ENCODE data around the gene TMEM205. TPM values are rescaled to one million over a fixed set of nuclear protein-coding genes. Genes with fewer than 3 reads are reported as not detected.

The TMEM205 gene
- total and polyA plus RNA-seq, 10 of the 15 experiments (the other 5 are each of a cell fraction or from before 2014, with no cell fraction given) = 27.8 to 144 (median 88.3) TPM

- TF ChIP-seq NKRF (conservative IDR thresholded peaks at IDR 0.05) = no peak
- no peak for TF ChIP-seq STAT1 (conservative IDR thresholded peaks at IDR 0.05)
- TF ChIP-seq IKZF1 (conservative IDR thresholded peaks at IDR 0.05) = peak; percentile 66
Measured at GRCh38 chr19:11382898-11383705, 37.0 kb upstream of the TMEM205 start (continued).

GRCh38 chr19:11380653-11381537 is 34.8 kb upstream of the TMEM205 start:
- ChIA-PET CTCF (interaction anchor here (0.6 to 4.6 kb wide), 47 partner anchors 10 to 1410 kb away, joined by 3 to 76 read pairs (median 4); partner anchors contain the start of genes CCDC159, ELAVL3, ELOF1 and JUNB), SMC1A (ENCODE audit: uncharacterized antibody, unreplicated experiment) (interaction anchor here (0.6 to 2.7 kb wide), 19 partner anchors 10 to 292 kb away, joined by 3 to 29 read pairs (median 3); partner anchors contain the start of genes LDLR, ODAD3, PRKCSH and RAB3D), RAD21 (ENCODE audit: unreplicated experiment) (interaction anchor here (0.5 to 2.1 kb wide), 29 partner anchors 35 to 207 kb away, joined by 3 to 43 read pairs (median 4); partner anchors contain the start of genes CCDC159, ECSIT, ELOF1 and ODAD3), POLR2A (interaction anchor here (0.5 to 2.8 kb wide), 16 partner anchors 10 to 413 kb away, joined by 3 to 14 read pairs (median 4); partner anchors contain the start of genes CCDC159, ECSIT, ODAD3 and PRKCSH)
- in situ Hi-C loops (cut with MboI) = no loop called here
- H3K27me3 ChIP-seq (replicated peaks in 1 of 2; ENCODE audit: control insufficient read depth in 2 of 2, insufficient read depth in 2 of 2, low read length in 1 of 2) = peaks cover 0 to 5% of the 10 kb centered on the region in 2 experiments; a peak in 2 of 4 replicates
- FAIRE-seq (peak; percentile 88), ATAC-seq (peak; percentile 89), DNase-seq (ENCODE audit: low read depth, low spot score) (peak; percentile 95)
- no peaks in the 10 kb centered on the region for H4K20me1 ChIP-seq (ENCODE audit: control insufficient read depth, insufficient read depth)
- WGBS (ENCODE audit: insufficient coverage, insufficient replicate concordance, low lambda C conversion rate, missing lambda C conversion rate) = 2% methylated on average over 54 of the region's 54 CpGs
- intact Hi-C loops (cut with micrococcal nuclease; ENCODE audit: unreplicated experiment) = loop anchor here (2.0 to 5.0 kb wide), 5 partner anchors 54 to 201 kb away; partner anchors contain the start of genes ODAD3 and PRKCSH
- H3K36me3 ChIP-seq (ENCODE audit: control insufficient read depth in 2 of 2, insufficient read depth in 2 of 2, low read length in 1 of 2) = no peaks in the 10 kb centered on the region
- H3K4me1 ChIP-seq (ENCODE audit: control insufficient read depth, insufficient read depth, low read length) = peaks cover 27% of the 10 kb centered on the region
- H2AFZ ChIP-seq (ENCODE audit: control insufficient read depth, low read depth, low read length) = peak overlapping the region; percentile 96
- H3K9ac ChIP-seq (ENCODE audit: control insufficient read depth, insufficient read depth, low read length) = peak overlapping the region; percentile 88
- peak overlapping the region; percentile 96 for H3K4me2 ChIP-seq (ENCODE audit: control insufficient read depth, insufficient read depth)
- no peaks in the 10 kb centered on the region for H3K9me3 ChIP-seq (replicated peaks; ENCODE audit: control insufficient read depth, insufficient read depth, low read length)
- peaks cover 6% of the 10 kb centered on the region for H3K79me2 ChIP-seq (ENCODE audit: control insufficient read depth, insufficient read depth, low read length)
- peak overlapping the region; percentile 88 for H3K27ac ChIP-seq (ENCODE audit: control insufficient read depth, insufficient read depth)
- BruUV-seq (replicated peaks) = no TSS peak
- peak overlapping the region; percentile 79 for H3K4me3 ChIP-seq
- TF ChIP-seq ZSCAN29 (IDR thresholded peaks at IDR 0.05) (no peak), RELA (IDR thresholded peaks at IDR 0.05; ENCODE audit: borderline replicate concordance, partially characterized antibody) (no peak), SPI1 (IDR thresholded peaks at IDR 0.05; ENCODE audit: borderline replicate concordance, insufficient read depth, low read depth, low read length) (no peak), YY1 (IDR thresholded peaks at IDR 0.05; ENCODE audit: low read depth, low read length) (peak; percentile 65; the same call in 1 of the 2 replicates), SP1 (IDR thresholded peaks at IDR 0.05; ENCODE audit: low read depth, low read length) (peak; percentile 94), RFX5 (IDR thresholded peaks at IDR 0.05; ENCODE audit: low read depth, low read length) (no peak), EZH2 (IDR thresholded peaks at IDR 0.05; ENCODE audit: borderline replicate concordance, control insufficient read depth, low read depth, low read length) (no peak), RB1 (IDR thresholded peaks at IDR 0.05; ENCODE audit: borderline replicate concordance) (peak; percentile 77; the same call in 1 of the 2 replicates), BCL11A (IDR thresholded peaks at IDR 0.05; ENCODE audit: low read depth, low read length) (no peak), SMAD5 (IDR thresholded peaks at IDR 0.05; ENCODE audit: low read depth) (no peak), MEF2B (IDR thresholded peaks at IDR 0.05; ENCODE audit: partially characterized antibody, poor library complexity, severe bottlenecking) (peak; percentile 84), NKRF (conservative IDR thresholded peaks at IDR 0.05) (peak; percentile 99)
